NCI-H2196 treated with DMSO at 0.1 percent for 48 hours (cell line): Measurements from ENCODE around the gene WWC2.

ENCODE experiments used
- DNase-seq: peaks from one replicate; lab custom pipeline; 2025; ENCODE audit not compliant: unreplicated experiment; lab: John Stamatoyannopoulos, UW

The WWC2 gene

GRCh38 chr4:183348706-183349659 lies 249.9 kb downstream of the WWC2 start:
- no peak for DNase-seq

- DNase-seq, result no peak
Observed at GRCh38 chr4:183349673-183350072, 250.6 kb downstream of the WWC2 start.

GRCh38 chr4:183350317-183351071 lies 251.4 kb downstream of the WWC2 start:
- no peak for DNase-seq

GRCh38 chr4:183352546-183352945 lies 253.5 kb downstream of the WWC2 start:
- no peak for DNase-seq

GRCh38 chr4:183353557-183353956 lies 254.5 kb downstream of the WWC2 start:
- DNase-seq, result no peak

- no peak for DNase-seq
Observed at GRCh38 chr4:183354219-183354618, 255.2 kb downstream of the WWC2 start.

- peak; percentile 2 for DNase-seq
Observed at GRCh38 chr4:183355405-183355804, 256.3 kb downstream of the WWC2 start.

GRCh38 chr4:183356173-183356830 lies 257.2 kb downstream of the WWC2 start:
- no peak for DNase-seq

- DNase-seq, result peak; percentile 24
Observed at GRCh38 chr4:183356931-183357675, 258.0 kb downstream of the WWC2 start.

- DNase-seq, result no peak
Observed at GRCh38 chr4:183358215-183358755, 259.2 kb downstream of the WWC2 start.

GRCh38 chr4:183360161-183360919 lies 261.3 kb downstream of the WWC2 start:
- DNase-seq, result no peak

- no peak for DNase-seq
Observed at GRCh38 chr4:183362036-183362435, 263.0 kb downstream of the WWC2 start.

- DNase-seq, result no peak
Observed at GRCh38 chr4:183362916-183363542, 264.0 kb downstream of the WWC2 start.

- no peak for DNase-seq
Observed at GRCh38 chr4:183364025-183364424, 265.0 kb downstream of the WWC2 start.

GRCh38 chr4:183366206-183366835 lies 267.3 kb downstream of the WWC2 start:
- no peak for DNase-seq

GRCh38 chr4:183369073-183369472 lies 270.0 kb downstream of the WWC2 start:
- no peak for DNase-seq
